ENCODE results near the gene LAPTM5.
A peak's percentile ranks its signal among the peaks of the same experiment; 100 is the strongest.

The LAPTM5 gene

GRCh38 chr1:30787266-30787665, 29.7 kb upstream of the LAPTM5 start:
- no peak for DNase-seq (ENCODE audit: low spot score)

- no peak for DNase-seq (ENCODE audit: low spot score)
Measured at GRCh38 chr1:30786264-30786991, 28.9 kb upstream of the LAPTM5 start.

- DNase-seq (ENCODE audit: low spot score) = no peak
Measured at GRCh38 chr1:30785714-30786113, 28.1 kb upstream of the LAPTM5 start.

GRCh38 chr1:30785181-30785580, 27.6 kb upstream of the LAPTM5 start:
- DNase-seq (ENCODE audit: low spot score) = no peak

GRCh38 chr1:30783256-30783915, 25.8 kb upstream of the LAPTM5 start:
- no peak for DNase-seq (ENCODE audit: low spot score)

- DNase-seq (ENCODE audit: low spot score) = peak; percentile 49
Measured at GRCh38 chr1:30782361-30783255, 25.0 kb upstream of the LAPTM5 start.

- DNase-seq (ENCODE audit: low spot score) = no peak
Measured at GRCh38 chr1:30781906-30782305, 24.3 kb upstream of the LAPTM5 start.

- DNase-seq (ENCODE audit: low spot score) = no peak
Measured at GRCh38 chr1:30780409-30780808, 22.8 kb upstream of the LAPTM5 start.

- DNase-seq (ENCODE audit: low spot score) = peak; percentile 62
Measured at GRCh38 chr1:30779294-30780071, 21.9 kb upstream of the LAPTM5 start.

GRCh38 chr1:30778979-30779293, 21.4 kb upstream of the LAPTM5 start:
- DNase-seq (ENCODE audit: low spot score) = no peak

GRCh38 chr1:30778154-30778978, 20.8 kb upstream of the LAPTM5 start:
- peak; percentile 57 for DNase-seq (ENCODE audit: low spot score)

- no peak for DNase-seq (ENCODE audit: low spot score)
Measured at GRCh38 chr1:30777904-30778153, 20.3 kb upstream of the LAPTM5 start.

- no peak for DNase-seq (ENCODE audit: low spot score)
Measured at GRCh38 chr1:30777060-30777903, 19.7 kb upstream of the LAPTM5 start.

- no peak for DNase-seq (ENCODE audit: low spot score)
Measured at GRCh38 chr1:30776097-30777059, 18.8 kb upstream of the LAPTM5 start.

- no peak for DNase-seq (ENCODE audit: low spot score)
Measured at GRCh38 chr1:30775433-30775975, 17.9 kb upstream of the LAPTM5 start.

- no peak for DNase-seq (ENCODE audit: low spot score)
Measured at GRCh38 chr1:30774550-30775432, 17.2 kb upstream of the LAPTM5 start.

GRCh38 chr1:30773722-30774358, 16.3 kb upstream of the LAPTM5 start:
- no peak for DNase-seq (ENCODE audit: low spot score)

GRCh38 chr1:30771005-30771404, 13.4 kb upstream of the LAPTM5 start:
- DNase-seq (ENCODE audit: low spot score) = no peak

Measured in kidney capillary endothelial cell (primary cell).